GM19455 (cell line): ENCODE results near the gene FCSK.
"Not testable (repeated sequence)": the region's sequence is repeated elsewhere in the genome, so short reads cannot be mapped to it uniquely, and the experiment has no call there.

Experiments used
- ATAC-seq: cut with Tn5 transposase; IDR thresholded peaks from one replicate; pipeline ENCODE4 v1.9.1; 2021; ENCODE audit not compliant: unreplicated experiment

FCSK gene

DNA sequence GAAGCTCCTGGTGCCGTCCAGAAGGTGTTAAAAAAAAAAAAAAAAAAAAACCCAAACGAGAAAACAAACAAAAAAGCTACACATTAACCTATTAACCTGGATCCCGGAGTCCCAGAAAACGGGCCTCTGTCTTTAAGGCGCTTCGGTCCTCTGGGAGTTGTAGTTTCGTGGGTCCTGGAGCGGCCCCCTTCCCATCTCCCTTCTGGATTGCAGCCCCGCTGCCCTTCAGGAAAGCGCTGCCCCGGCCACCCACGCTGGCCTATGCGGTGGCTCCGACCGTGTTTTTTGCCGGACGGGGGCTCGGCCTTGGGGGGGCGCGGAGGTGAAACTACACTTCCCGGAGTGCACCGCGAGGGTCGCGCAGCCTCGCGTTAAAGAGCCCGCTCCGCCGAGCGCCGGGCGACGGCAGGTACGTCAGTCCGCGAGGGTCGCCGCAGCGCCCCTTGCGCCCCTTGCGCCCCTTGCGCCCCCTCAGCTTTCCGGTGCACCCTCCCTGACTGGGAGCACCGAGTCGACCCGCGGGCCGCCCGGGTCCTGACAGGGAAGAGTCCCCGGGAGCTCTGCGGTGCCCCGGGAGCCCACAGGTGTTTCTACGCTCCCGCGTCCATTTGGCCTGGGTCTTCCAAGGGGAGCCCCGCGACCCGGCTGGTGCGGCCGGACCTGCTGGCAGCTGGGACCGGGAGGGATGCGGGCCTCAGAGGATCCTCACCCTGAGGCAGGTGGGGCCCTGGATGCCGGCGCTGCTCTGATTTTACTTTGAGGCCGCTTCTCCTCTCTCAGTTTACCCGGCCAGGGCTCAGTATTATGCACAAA lies at the start of gene FCSK:
FCSK (plus strand) TSS at position 374 of the 813 bp plus-strand sequence. CDS start 8,596 bp downstream, outside the sequence.
- peak; percentile 84 for ATAC-seq

DNA sequence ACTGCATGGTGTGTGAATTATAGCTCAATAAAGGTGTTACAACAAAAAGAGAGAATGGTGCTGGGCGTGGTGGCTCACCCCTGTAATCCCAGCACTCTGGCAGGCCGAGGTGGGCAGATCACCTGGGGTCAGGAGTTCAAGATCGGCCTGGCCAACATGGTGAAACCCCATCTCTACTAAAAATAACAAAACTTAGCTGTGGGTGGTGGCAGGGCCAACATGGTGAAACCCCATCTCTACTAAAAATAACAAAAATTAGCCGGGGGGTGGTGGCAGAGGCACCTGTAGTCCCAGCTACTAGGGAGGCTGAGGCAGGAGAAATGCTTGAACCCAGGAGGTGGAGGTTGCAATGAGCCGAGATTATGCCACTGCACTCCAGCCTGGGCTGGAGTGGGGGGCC lies 48.3 kb upstream of the FCSK start:
- ATAC-seq = not testable (repeated sequence)

DNA sequence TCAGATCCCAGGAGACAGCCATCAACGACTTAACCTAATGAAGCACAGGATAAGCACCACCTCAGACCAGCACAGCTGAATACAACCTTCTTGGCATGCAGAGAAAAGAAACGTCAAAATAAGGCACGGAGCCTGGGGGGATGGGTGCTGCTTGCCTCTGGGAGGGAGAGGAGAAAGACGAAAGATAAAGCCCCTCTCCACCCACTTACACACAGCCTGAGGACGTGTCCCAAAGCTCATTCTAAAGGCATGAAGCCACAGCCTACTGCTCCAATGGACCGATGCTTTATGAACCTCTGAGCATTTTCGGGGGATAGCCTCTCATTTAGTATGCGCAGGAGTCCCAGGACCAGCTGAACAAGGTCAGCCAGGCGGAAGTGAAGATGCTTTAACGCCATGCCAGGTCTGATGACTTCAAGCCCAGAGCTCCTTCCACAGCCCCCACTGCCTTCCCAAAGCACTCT lies 46.6 kb upstream of the FCSK start:
- ATAC-seq = no peak

DNA sequence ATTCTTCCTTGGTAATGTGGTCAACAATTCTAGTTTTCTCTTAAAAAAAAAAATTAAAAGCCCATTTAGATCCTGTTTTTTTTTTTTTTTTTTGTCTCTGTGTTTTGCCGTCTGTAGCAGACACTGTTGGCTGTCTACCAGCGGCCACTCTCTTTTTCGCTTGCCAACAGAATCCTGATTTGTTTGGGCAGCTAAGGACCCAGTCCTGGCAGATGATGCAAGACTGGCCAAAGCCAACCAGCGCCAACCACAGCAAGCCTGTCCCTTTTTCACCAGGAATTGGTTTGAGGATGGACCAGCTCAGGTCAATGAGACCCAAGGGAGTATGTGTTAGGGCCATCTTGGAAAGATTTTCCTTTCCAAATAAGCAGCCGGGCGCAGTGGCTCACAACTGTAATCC lies 43.7 kb upstream of the FCSK start:
- no peak for ATAC-seq

DNA sequence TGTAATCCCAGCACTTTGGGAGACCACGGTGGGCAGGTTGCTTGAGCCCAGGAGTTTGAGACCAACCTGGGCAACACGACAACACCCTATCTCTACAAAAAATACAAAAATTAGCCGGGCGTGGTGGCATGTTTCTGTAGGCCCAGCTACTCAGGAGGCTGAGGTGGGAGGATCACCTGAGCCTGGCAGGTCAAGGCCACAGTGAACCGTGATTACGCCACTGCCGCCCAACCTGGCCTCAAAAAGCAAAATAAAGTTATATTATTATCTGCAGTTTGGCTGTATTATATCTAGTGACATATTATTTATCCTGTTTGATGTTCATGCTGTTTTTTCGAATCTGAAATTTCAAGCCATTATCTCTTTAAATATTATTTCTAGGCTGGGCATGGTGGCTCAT lies 42.0 kb upstream of the FCSK start:
- no peak for ATAC-seq

DNA sequence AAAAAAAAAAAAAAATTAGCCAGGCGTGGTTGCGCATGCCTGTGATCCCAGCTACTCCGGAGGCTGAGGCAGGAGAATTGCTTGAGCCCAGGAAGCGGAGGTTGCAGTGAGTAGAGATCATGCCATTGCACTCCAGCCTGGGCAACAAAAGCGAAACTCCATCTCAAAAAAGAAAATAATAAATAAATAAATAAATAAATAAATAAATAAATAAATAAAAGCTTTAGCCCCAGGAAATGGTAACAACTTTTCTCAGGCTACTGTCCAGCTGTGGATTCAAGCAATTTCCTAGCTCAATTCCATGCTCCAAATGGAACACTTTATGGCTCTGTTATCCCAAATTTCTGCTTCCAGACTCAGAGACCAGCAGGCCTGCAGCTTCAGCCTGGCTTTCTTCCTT lies 40.8 kb upstream of the FCSK start:
- ATAC-seq = not testable (repeated sequence)

DNA sequence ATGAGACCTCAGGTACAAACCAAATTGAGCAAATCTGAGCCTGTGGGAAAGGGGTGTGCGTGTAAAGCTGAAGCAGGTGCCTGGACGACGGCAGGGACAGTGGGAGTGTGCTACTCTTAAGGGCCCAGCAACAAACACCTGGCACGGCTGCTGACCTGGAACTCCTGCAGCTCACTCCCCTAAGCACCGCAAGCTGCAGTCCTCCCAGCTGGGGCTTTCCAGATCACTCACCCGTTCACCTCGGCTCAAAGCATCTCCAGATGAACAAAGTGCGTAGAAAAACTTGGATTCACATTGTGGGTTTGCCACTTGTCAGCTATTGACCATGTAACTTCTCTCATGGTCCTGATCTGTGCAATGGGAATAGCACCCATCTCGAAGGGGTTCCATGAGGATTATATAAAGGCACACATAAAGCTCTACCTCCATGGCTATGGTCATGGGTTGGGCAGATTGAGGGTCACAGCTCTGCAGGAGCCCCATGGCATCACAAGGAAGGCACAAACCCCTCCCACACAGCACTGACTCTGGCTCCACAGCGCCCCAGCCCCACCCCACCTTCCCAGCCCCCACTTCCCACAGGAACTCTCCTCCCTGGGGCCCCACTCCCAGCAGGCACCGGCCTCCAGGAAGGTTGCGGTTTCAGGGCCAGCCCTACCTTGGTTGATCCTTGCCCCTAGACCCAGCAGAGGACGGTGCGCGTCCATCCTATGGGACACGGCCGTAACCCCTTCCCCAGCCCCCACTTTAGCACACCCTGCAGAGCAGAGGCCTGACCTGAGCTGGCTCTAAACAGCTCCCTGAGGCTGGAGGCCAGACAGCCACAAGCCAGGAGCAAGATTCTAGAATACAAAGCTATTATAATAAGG lies 37.4 kb upstream of the FCSK start:
- ATAC-seq = no peak

DNA sequence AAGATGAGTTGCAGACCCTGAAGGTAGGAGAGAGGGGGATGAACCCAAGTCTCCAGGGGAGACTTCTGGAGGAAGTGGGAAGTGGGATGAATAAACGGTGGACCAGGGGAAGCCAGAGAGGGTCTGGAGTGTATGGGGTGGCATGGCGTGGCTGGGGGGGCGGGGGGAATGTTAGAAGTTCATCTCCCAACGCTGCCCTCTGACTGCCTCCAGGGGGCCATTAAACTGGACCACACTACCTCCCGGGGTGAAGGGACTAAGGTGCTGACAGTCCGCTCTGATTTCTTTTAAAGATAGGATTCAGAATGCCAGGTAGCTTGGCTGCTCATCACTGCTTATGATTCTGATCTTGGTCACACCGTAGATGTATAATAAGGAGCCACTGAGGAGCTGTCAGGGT lies 36.7 kb upstream of the FCSK start:
- no peak for ATAC-seq

DNA sequence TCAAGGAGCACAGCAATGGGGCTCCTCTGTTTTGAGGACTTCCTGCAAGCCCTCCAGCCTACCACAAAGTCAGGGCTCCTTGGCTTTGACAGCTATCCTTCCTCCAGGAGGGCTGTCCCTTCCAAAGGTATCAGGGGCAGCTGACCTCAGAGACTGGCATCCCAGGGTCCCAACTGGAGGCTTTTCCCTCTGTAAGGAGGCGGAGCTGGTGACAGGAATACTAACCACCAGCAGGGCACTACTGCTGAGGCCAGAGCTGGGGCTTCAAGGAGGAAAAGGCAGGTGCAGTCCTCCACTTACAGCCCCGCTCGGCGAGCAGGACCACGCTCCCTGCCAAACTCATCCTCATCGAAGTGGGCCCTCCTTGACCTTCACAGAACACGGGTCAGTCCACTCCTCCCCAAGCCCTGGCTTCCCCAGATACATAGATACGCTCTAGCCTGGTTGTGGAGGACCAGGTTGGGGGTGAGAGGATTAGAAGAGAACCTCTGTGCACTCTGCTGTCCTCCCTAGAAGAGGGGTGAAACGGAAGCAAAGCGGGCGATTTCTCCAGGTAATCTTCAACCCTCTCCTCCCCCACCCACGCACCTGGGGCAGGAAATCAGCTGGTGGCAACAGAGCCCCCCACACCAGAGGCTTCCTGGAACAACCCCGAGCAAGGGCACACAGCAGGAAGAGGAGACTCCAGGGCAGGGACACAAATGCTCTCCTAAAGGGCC lies 36.0 kb upstream of the FCSK start:
- ATAC-seq = no peak

DNA sequence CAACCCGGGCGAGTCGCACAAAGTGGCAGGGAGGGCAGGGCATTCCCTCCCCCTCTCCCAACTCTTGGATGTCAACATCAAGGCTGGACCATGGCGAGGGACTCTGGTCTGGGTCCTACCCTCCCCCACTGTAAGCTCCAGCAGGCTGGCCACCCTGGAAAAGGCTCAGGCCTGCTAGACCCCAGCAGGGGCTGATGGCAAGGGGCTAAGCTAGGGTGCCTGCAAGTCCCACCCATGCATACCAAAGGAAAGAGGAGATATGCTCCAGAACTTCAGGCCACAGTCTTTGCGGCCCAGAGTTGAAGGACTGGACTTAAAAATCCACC lies 35.4 kb upstream of the FCSK start:
- no peak for ATAC-seq

DNA sequence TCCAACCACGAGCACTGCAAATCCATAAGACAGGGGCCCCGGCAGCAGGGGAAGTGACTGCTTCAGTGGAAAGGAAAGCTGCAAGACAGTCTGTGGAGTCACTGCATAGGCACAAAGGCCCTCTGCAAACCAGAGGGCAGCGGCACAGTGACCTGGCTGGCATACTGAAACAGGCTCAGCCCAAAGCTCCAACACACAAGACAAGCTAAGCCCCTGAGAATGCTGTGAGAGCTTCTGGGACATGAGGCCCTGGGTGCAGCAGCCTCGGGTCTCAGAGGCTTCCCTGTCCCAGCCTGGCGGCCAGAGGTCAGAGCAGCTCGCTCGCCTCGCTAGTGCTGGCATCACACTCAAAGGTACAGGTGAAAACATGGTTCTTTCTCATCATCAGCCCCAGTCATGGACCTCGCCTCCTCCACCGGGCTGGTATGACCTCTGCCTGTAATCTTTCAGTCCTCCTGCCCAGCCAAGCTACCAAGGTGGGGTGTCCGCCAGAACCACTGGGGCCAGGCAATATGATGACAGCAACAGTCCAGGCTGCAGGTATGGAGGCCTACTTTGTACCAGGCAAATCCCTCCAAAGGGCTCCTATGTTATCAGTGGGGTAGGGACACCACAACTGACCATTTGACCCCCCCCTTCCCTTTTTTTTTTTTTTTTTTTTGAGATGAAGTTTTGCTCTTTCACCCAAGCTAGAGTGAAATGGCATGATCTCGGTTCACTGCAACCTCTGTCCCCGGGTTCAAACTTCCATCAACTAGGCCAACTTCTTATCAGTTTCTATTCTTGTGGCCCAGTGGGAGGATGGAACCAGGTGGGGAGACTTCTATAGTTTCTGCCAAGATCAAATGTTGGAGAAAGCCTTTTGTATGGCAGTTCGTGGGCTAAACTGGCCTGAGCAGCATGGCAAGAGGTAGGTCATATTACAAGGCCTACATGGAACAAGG lies 34.7 kb upstream of the FCSK start:
- no peak for ATAC-seq

DNA sequence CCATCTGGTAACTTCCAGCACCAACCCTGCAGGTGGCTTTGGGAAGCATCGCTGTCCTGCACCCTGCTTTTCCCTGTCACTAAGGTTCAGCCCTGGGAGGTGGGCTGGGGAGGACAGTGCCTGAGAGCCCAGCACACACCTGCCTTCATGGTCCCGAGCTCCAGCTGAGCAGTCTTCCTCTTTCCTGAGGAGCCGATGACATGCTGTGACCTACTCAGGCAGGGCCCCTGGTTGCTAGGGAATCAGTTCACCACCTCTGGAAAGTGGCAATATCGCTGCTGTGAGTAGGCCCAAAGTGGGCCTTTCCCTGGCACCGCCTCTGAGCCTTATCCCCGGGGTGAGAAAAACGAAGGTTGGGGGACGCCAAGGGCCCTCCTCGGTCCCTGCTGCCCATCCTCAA lies 33.4 kb upstream of the FCSK start:
- no peak for ATAC-seq

DNA sequence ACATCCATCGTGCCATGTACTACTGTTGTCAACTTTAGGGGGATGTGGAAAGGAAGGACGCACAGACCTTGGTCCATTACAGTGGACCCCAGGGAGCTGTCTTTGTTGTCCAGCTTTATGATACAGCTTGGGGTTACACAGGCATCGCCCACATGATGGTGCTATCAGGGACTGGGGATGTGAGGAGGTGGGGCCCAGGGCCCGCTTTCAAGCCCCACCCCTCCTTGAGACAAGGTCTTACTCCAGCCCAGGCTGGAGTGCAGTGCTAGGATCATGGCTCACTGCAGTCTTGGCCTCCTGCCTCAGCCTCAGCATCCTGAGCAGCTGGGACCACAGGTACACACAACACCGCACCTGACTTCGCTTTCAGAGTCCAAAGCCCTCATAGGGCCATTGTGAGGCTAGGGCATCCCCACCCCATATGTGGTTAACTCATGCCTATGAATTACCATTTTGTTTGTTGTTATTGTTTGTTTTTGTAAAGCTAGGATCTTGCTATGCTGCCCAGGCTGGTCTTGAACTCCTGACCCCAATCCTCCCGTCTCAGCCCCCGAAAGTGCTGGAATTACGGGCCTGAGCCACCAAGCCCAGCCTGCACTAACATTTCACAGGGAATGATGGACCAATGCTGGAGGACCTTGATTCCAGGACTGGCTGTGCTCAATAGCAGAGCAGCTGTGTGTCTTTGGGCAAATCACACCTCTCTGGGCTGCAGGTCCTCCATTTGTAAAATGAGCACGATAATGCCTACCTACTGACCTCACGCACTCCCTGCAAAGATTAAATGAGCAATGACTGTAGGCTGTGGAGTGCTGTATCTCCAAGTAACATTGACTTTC lies 32.7 kb upstream of the FCSK start:
- ATAC-seq = no peak

DNA sequence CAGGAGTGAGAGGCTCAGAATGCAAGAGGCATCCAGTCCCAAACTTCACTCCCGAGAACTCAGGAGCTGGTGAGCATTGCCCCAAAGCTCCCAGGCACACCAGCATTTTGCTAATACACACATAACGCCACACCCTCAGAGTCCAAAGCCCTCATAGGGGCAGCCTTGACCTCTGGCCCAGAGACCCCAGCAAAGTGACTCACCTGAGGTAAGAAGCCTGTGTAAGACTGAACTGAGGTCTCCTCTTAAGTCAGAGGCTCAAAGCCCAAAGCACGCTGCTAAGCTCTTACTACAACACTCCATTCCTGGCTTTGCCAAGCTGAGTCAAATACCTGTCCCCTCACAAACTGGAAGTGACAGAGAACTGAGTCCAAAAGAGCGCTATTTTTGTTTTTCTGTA lies 31.9 kb upstream of the FCSK start:
- no peak for ATAC-seq

DNA sequence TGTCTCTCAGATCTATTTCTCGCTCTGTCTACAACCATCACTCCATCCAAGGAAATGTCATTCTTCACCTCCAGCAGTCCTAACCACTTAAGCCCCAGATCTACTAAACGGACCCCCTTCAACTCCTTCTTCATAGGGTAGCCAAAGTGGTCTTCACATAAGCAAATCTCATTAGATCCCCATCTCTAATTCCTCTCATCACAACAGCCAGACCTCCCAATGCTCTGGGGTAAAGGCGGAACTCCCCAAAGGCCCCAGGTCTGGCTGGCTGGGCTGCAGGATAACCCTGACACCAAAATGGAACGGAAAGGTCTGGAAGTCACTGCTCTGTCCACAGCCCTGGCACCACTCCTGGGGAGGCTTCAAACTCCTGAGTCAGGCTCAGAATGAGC lies 26.6 kb upstream of the FCSK start:
- ATAC-seq = no peak

DNA sequence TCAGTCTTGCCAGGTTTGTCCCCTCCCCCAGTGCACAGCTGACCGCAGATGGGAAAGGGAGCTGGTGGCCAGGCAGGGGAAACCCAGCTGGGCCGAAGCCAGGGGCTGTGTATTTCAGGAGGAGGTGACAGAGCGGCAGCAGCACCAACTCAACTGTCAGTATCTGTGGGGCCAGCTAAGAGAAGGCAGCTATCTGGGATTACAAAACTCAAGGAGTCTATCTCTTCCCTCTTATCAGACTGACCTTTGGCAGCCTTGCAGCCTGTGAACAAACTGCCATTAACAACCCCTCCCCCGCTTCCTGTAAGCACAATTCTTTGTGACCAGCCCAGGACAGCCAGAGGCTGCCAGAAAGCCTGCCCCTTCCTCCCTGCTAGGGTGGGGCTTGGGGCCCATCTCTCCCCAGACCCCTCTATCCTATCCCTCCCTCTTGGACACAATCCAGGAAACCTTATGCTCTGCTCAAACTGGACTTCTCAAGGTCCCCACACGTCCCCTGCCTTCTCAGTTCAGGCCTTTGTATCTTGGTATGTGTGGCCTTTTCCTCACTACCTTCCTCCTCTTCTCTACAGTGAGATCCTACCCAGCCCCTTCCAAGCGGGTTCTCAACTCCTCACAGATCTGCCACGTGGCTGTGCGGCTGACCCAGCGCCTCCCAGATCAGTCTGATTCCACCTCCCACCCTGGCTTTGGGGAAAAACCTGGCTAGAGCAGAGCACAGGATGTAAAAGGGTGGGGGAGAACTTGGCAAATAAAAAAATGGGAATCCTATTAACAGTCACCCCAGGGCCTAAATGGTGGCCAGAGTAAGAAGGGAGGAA lies 26.0 kb upstream of the FCSK start:
- no peak for ATAC-seq

DNA sequence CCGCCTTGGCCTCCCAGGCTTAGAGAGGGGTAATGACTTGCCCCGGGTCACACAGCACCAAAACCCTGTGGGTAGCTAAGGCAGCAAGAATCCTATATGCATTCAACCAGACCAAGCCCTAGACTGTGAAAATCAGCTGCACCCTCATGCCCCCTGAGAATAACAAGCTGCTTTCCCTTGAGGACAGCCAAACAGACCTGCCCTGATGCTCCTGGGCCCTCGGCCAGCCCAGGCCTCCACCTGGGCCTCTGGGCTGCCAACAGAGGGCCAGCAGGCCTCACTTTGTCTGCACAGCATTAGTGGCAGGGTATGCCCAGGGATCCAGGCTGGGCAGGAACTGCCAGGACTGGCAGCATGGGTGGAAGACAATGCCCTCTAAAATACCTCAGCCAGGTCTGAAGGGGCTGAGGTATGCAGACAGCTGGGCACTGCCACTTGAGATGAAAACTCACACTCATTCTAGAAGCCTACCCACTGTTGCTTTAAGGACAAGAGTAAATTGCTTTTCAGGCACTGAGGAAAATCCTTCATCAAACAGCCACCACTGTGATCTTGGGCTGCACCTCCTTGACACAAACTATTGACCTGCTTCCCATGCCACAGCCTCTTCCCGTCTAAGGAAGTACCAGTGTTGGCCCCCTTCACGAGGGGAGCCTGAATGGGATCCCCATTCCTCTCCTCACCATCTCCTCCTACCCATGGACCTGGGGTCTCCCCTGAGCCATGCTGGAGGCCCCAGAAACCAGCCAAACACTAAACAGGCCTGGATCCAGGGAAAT lies 24.3 kb upstream of the FCSK start:
- no peak for ATAC-seq
